NCI-H146 (cell line): ENCODE results near the gene ZNF552.
A peak's percentile ranks its signal among the peaks of the same experiment; 100 is the strongest.

ENCODE experiments used
- DNase-seq: peaks from one replicate; lab custom pipeline; 2025; lab: John Stamatoyannopoulos, UW

ZNF552 gene

DNA sequence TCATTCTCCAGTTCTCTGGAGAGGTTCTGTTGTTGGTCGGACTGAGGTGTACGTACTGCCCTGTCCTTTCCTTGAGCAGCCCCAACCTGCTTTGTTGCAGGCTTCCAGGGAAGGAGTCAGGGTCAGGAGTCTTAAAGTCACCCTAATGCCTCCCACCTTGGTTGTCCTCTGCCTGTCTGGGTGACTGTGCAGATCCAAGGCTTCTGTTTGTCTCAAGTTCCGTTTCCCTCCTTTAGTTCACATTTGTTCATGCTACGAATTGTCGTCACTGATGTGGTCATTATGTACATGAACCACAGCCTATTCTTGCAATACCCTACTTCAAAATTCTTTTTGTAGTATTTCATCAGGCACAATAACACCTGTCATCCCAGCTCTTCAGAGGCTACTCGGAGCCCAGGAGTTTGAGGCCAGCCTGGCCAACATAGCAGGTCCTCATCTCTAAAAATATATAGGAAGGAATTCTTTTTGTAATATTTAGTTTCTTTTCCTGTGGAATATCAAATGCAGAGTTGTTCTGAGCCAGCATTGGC is 37.9 kb downstream of the ZNF552 start:
- DNase-seq, result no peak

DNA sequence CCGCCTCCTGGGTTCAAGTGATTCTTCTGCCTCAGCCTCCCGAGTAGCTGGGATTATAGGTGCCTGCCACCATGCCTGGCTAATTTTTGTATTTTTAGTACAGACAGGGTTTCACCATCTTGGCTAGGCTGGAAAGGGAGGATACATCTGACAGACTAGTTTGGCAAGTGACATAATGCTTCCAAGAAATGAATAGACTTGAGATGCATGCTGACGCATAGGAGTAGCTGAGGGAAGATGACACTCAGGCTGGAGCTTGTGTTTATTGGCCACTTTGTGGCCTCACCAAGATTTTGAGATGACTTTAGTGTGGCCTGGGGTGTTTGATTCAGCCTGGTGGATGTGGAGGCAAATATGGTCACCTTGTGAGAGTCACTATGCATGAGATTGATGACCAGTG is 41.2 kb downstream of the ZNF552 start:
- no peak for DNase-seq

DNA sequence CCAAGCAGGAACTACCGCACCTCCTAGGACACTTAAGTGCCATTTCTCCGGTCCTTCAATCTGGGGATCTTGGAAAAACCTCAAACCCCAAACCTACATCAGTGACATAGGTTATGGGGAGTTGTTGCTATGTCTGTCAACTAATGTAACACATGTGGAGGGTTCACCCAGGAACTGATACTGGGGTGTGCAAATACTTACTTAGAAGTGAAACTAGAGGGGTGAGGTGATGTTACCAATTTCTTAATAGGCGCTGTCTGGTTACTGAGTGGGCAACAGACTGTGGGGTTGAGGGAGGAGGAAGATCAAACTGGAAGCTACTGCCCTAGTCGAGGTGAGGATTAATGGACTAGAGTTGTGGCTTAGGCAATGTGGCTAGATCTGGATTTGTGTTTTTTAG is 43.3 kb downstream of the ZNF552 start:
- no peak for DNase-seq

DNA sequence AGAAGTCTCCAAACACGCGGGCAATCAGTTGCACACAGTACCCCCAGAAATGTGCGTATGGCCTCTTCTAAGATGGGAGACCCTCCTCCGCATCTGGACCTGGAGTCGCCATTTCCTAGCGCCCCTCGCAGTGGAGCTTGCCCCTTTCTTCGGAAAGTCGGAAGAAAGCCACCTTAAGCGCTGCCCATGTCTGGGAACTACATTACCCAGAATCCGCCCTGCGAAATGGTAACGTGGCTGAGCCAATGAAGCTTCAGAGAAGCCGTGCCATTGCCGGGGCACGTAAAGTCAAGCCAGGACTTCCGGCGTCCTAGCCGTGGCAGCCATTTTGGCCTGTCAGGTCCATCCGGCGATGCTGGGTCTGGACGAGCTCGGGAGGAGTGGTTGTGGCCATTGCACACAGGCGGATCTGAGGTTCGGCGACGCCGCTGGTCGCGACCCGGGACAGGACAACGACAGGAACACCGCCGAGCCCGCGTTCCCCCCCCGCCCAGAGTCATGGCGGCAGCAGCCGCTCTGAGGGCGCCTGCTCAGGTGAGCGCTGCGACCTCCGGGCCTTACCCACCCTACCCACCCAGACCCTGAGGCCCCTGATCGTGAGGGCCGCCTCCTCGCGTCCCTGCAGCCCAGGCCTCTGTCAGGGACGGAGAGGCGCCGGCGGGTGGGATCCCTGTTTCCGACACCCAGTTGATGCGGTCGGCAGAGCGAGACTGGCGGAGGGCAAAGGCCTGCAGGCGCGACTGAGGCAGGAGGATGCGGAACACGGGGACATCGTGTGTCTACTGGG is 45.2 kb downstream of the ZNF552 start, which contains the start of gene ZNF586:
TSS of gene ZNF586 (plus strand) at position 332 of the 787 bp plus-strand sequence. CDS start at position 499, 167 bp downstream.
- peak; percentile 82 for DNase-seq

DNA sequence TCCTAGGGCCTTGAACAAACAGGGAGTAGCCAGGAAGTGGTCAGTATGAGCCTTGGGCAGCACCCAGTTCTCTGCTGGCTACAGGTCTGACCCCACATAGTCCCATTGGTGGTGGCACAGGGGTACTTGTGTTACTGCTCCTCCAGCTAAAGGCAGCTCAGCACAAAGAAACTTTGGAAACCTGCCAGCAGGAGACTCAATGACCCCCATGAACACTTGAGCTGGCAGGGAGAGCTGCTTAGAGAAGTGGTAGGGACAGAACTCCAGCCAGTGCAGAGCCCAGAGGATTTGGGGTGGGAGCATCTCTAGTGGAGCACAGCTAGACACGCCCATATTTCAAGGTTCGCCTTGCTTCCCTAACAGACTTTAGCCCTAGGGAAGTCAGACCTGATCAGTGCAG is 55.6 kb downstream of the ZNF552 start:
- no peak for DNase-seq

DNA sequence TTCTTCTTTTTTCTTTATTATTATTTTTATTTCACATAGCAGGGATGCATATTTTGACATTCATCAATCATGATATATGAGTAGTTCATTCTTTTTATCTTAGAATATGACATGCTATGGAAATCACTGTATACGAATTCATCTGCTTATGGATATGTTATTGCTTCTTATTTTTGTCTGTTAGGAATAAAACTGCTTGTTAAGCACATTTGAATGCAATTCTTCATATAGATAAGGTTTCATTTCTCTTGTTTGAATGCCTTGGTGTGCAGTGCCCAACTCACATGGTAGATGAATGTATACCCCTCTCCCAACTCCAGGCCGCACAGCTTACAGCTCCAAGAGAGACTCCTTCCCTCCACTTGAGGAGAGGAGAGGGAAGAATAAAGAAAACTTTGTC is 56.8 kb downstream of the ZNF552 start:
- no peak for DNase-seq
